ENCODE measurements around the gene STMN1.

DNA sequence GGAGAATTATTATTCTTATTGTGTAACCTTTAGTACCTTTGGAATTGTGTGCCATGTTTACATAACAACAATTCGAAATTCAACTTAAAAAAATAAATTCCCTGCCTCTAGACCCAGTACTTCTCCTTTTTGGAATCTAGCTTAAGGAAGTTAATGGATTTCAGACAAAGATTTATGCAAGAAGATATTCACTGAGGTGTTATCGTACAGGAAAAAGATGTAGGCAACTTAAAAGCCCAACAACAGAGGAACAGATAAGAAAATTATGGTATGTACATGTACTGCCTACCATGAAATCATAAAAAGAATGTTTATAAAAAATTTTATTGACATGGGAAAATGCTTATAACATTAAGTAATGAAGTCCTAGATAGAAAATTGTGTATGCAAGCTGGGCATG lies 18.2 kb upstream of the STMN1 start:
- TF ChIP-seq, protein P1, sequence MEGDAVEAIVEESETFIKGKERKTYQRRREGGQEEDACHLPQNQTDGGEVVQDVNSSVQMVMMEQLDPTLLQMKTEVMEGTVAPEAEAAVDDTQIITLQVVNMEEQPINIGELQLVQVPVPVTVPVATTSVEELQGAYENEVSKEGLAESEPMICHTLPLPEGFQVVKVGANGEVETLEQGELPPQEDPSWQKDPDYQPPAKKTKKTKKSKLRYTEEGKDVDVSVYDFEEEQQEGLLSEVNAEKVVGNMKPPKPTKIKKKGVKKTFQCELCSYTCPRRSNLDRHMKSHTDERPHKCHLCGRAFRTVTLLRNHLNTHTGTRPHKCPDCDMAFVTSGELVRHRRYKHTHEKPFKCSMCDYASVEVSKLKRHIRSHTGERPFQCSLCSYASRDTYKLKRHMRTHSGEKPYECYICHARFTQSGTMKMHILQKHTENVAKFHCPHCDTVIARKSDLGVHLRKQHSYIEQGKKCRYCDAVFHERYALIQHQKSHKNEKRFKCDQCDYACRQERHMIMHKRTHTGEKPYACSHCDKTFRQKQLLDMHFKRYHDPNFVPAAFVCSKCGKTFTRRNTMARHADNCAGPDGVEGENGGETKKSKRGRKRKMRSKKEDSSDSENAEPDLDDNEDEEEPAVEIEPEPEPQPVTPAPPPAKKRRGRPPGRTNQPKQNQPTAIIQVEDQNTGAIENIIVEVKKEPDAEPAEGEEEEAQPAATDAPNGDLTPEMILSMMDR (IDR thresholded peaks at IDR 0.05), result no peak
- no peak for TF ChIP-seq POLR2A (IDR thresholded peaks at IDR 0.05)
